MM.1S (cell line): ENCODE measurements around the gene SSX2IP.

ENCODE experiments used
- CTCF ChIP-seq: fragments of 300-600 bp; sonication (generic); IDR thresholded peaks from 2 replicates; pipeline ENCODE4 v1.5.1; 2016; ENCODE audit warnings: antibody characterized with exemption, low read length, mixed read lengths
- EZH2 ChIP-seq: fragments of 300-600 bp; sonication (generic); optimal IDR thresholded peaks from 2 replicates; pipeline ENCODE3; 2017; ENCODE audit warnings: low read depth, mild to moderate bottlenecking, antibody characterized with exemption, low read length, mixed read lengths
- EZH2phosphoT487 ChIP-seq: fragments of 300-600 bp; sonication (generic); IDR thresholded peaks from 2 replicates; pipeline ENCODE4 v1.6.1; 2018; ENCODE audit warnings: antibody characterized with exemption, low read length

- TF ChIP-seq CTCF (no peak), EZH2phosphoT487 (no peak), EZH2 (no peak)
These were observed 47.3 kb upstream of the SSX2IP start for GRCh38 chr1:84737590-84737989.
